Activated T-helper 1 cell treated with anti-CD3 and anti-CD28 coated beads, Interleukin-12 subunit alpha, Interleukin-12 subunit beta, Interleukin-2, Interleukin-4 antibody, amounts not matched to agents 30 ng/mL and 10 ng/mL and 1 ng/mL, durations not matched to agents 14 hours and 24 hours and 36 hours (primary cell): ENCODE data around the gene ASXL2. TPM values are rescaled to one million over a fixed set of nuclear protein-coding genes. Genes with fewer than 3 reads are reported as not detected.
"Not testable (repeated sequence)": the region's sequence is repeated elsewhere in the genome, so short reads cannot be mapped to it uniquely, and the experiment has no call there.

Experiments
- DNase-seq: peaks from one replicate; pipeline ENCODE4 v3.0.0; 2021; ENCODE audit warnings: low spot score
- H3K27ac Mint-ChIP-seq: one replicate; pipeline ENCODE4 v1.8.0; 2021; ENCODE audit warnings: mild to moderate bottlenecking, mixed read lengths
- H3K27me3 Mint-ChIP-seq: one replicate; pipeline ENCODE4 v1.8.0; 2022; ENCODE audit warnings: mild to moderate bottlenecking, moderate library complexity, mixed read lengths; ENCODE audit not compliant: insufficient read depth
- H3K36me3 Mint-ChIP-seq: one replicate; pipeline ENCODE4 v1.8.0; 2021; ENCODE audit warnings: low read depth, mixed read lengths
- H3K4me1 Mint-ChIP-seq: one replicate; pipeline ENCODE4 v1.8.0; 2021; ENCODE audit warnings: low read depth, mixed read lengths
- H3K4me3 Mint-ChIP-seq: one replicate; pipeline ENCODE4 v1.8.0; 2021; ENCODE audit warnings: mild to moderate bottlenecking, moderate library complexity, mixed read lengths
- H3K9me3 Mint-ChIP-seq: one replicate; pipeline ENCODE4 v1.8.0; 2021; ENCODE audit warnings: mixed read lengths
- intact Hi-C: fragments of 100-400 bp; cut with micrococcal nuclease; formaldehyde crosslinking; loops from one replicate; pipeline ENCODE4 v1.15.1; 2024
- total RNA-seq: library from RNA; stranded (reverse); gene quantifications from 2 replicates; pipeline ENCODE4 v1.2.3, GENCODE V29; 2022

Gene ASXL2
- 48.9 and 54.4 TPM in 2 replicates for total RNA-seq

DNA sequence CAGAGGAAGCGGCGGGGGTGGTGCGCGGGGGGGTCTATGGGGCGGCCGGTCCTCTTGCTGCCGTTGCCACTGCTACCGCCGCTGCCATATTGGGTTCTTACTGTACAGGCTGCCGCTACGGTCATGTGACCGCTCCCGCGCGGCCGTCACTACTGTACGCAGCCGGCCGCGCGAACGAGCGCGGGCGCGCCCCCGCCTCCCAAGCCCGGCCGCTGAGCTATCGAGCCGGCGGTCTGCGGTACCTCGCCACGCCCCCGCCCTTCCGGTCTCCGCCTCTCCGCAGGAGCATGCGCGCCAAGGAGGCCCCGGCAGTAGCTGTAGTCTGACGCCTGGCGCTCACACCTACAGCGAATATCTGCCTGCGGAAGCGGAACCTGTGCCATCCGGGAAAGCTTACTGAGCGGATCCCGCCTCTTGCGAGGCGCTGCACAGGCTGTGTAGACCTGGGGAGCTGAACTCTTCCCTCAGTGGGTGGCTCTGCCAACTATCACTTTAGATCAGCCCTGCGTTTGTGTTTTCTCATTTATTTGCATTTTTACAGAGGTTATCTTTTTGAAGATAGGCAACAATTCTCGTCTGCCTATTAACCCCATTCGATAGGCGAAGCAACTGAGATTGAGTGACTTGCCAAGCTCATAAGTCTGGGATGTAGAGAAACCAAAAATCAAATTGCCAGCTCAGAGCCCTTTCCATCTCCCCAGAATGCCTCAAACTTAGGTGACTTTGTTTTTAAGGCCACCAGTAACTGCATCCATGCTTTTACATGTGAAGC lies at the start of gene ASXL2:
TSS of gene ASXL2 (minus strand) at position 127 of the 772 bp plus-strand sequence. CDS start 265 bp downstream, outside the sequence.
- no peaks in the 10 kb centered on the region for H3K9me3 Mint-ChIP-seq
- H3K27me3 Mint-ChIP-seq, result peaks cover 5% of the 10 kb centered on the region

DNA sequence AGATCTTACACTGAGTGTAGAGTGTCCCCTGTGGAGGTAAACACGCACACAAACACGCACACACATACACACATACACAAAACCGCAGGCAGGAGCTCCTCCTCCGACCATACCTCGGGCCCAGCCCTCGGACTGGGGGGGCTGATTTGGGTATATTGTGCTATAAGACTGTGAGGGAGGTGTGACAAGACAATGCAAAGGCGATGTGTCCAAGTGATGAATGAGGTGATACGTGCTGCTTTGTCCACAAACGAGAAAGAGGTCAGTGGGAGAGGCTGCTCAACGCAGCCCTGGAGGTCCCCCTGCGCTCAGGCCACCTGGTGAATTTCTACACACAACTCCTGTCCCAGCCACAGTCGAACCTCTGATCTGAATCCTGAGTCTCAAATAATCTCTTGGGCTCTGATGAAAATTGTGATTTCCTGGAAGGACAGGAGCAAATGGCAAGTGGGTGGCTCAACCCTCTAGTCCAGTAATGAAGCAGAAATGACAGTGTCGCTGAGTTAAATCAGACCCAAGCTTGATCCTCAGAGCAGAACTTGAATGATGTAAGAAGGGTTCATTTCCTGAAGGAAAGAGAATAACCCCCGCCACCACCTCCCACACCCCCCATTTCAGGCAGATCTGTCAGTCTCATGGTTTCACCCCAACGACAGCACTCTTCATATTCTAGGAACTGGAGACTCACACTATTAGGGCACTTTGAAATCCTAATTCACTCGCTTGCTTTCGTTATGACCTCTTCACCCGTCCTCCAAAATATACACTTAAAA lies 48.9 kb upstream of the ASXL2 start:
- Mint-ChIP-seq H3K36me3 (no peaks in the 10 kb centered on the region), H3K27ac (no peak overlapping the region), H3K27me3 (peaks cover 8% of the 10 kb centered on the region), H3K9me3 (no peaks in the 10 kb centered on the region), H3K4me1 (no peaks in the 10 kb centered on the region), H3K4me3 (no peak overlapping the region)
- intact Hi-C loops, result no loop called here
- DNase-seq, result no peak

More for the DNA sequence above, at the start of gene ASXL2:
- DNase-seq, result peak; percentile 98
- Mint-ChIP-seq H3K4me1 (peaks cover 51% of the 10 kb centered on the region), H3K27ac (peak within 1 kb of the TSS; percentile 96), H3K4me3 (peak within 1 kb of the TSS; percentile 90), H3K36me3 (peaks cover 13% of the 10 kb centered on the region)
- intact Hi-C loops, result loop anchor here (1.0 to 5.0 kb wide), 17 partner anchors 14 to 1479 kb away; partner anchors contain the start of genes ADGRF3, DNAJC27, DTNB and GTF3C2

DNA sequence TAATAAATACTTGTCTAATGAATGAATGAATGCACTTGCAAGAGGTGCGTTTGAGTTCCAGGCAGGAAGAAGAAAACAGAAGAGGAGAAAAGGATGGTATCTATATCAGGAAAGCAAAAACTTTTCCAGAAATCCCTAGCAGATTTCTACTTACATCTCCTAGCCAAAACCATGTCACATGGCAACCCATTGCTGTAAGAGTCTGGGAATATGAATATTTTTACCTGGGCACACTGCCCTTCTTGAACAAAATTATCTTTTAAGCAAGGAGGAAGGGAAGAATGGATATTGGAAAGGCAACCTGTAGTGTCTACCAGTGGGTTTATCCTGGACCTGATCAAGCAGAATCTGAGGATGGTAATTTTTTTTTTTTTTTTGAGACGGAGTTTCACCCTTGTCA lies 44.2 kb upstream of the ASXL2 start:
- Mint-ChIP-seq H3K4me3 (no peak overlapping the region), H3K4me1 (no peaks in the 10 kb centered on the region), H3K36me3 (no peaks in the 10 kb centered on the region), H3K27me3 (peaks cover 8% of the 10 kb centered on the region), H3K9me3 (no peaks in the 10 kb centered on the region), H3K27ac (no peak overlapping the region)
- intact Hi-C loops, result no loop called here
- no peak for DNase-seq

- H3K4me1 Mint-ChIP-seq, result peaks cover 10% of the 10 kb centered on the region
- DNase-seq, result no peak
- H3K36me3 Mint-ChIP-seq, result no peaks in the 10 kb centered on the region
- H3K27me3 Mint-ChIP-seq, result peaks cover 11% of the 10 kb centered on the region
- H3K4me3 Mint-ChIP-seq, result no peak overlapping the region
- no peaks in the 10 kb centered on the region for H3K9me3 Mint-ChIP-seq
- H3K27ac Mint-ChIP-seq, result no peak overlapping the region
- intact Hi-C loops, result no loop called here
Measured at GRCh38 chr2:25920786-25921415, 42.6 kb upstream of the ASXL2 start.

- Mint-ChIP-seq H3K4me3 (no peak overlapping the region), H3K9me3 (no peaks in the 10 kb centered on the region), H3K4me1 (peaks cover 11% of the 10 kb centered on the region), H3K36me3 (no peaks in the 10 kb centered on the region), H3K27ac (no peak overlapping the region), H3K27me3 (peaks cover 11% of the 10 kb centered on the region)
- no peak for DNase-seq
- intact Hi-C loops, result no loop called here
Measured at GRCh38 chr2:25920336-25920735, 42.0 kb upstream of the ASXL2 start.

DNA sequence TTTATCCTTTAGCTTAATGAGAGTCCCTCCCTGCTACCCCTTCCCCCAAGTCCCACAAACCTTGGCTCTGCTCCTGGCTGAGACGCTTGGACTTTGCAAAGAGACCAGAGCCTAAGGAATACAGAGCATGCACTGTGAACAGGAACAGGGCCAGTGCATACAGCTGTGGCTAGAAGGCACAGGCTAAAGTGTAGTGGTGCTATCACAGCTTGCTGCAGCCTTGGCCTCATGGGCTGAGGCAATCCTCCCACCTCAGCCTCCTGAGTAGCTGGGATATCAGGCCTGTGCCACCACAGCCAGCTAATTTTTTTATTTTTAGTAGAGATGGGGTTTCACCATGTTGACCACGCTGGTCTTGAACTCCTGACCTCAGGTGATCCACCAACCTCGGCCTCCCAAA lies 39.5 kb upstream of the ASXL2 start:
- no peaks in the 10 kb centered on the region for H3K36me3 Mint-ChIP-seq
- DNase-seq, result no peak
- peaks cover 8% of the 10 kb centered on the region for H3K27me3 Mint-ChIP-seq
- H3K4me1 Mint-ChIP-seq, result peaks cover 11% of the 10 kb centered on the region
- intact Hi-C loops, result no loop called here
- H3K4me3 Mint-ChIP-seq, result no peak overlapping the region
- H3K9me3 Mint-ChIP-seq, result no peaks in the 10 kb centered on the region
- no peak overlapping the region for H3K27ac Mint-ChIP-seq

GRCh38 chr2:25917411-25917810 lies 39.1 kb upstream of the ASXL2 start:
- H3K4me3 Mint-ChIP-seq, H3K27ac Mint-ChIP-seq, H3K9me3 Mint-ChIP-seq, DNase-seq, H3K36me3 Mint-ChIP-seq, H3K27me3 Mint-ChIP-seq, intact Hi-C loops: not testable (repeated sequence)
- peaks cover 11% of the 10 kb centered on the region for H3K4me1 Mint-ChIP-seq

GRCh38 chr2:25915944-25916772 lies 37.9 kb upstream of the ASXL2 start:
- peaks cover 11% of the 10 kb centered on the region for H3K4me1 Mint-ChIP-seq
- H3K27ac Mint-ChIP-seq, result peak overlapping the region; percentile 0
- intact Hi-C loops, H3K36me3 Mint-ChIP-seq, H3K9me3 Mint-ChIP-seq, H3K27me3 Mint-ChIP-seq: not testable (repeated sequence)
- peak; percentile 29 for DNase-seq
- H3K4me3 Mint-ChIP-seq, result peak overlapping the region; percentile 49

GRCh38 chr2:25915411-25915810 lies 37.1 kb upstream of the ASXL2 start:
- H3K4me3 Mint-ChIP-seq, H3K36me3 Mint-ChIP-seq, H3K27me3 Mint-ChIP-seq, DNase-seq, H3K9me3 Mint-ChIP-seq, H3K27ac Mint-ChIP-seq, intact Hi-C loops: not testable (repeated sequence)
- peaks cover 11% of the 10 kb centered on the region for H3K4me1 Mint-ChIP-seq

GRCh38 chr2:25913696-25913973 lies 35.3 kb upstream of the ASXL2 start:
- H3K36me3 Mint-ChIP-seq, H3K27me3 Mint-ChIP-seq, DNase-seq, H3K27ac Mint-ChIP-seq, intact Hi-C loops, H3K9me3 Mint-ChIP-seq, H3K4me3 Mint-ChIP-seq: not testable (repeated sequence)
- H3K4me1 Mint-ChIP-seq, result peaks cover 11% of the 10 kb centered on the region

DNA sequence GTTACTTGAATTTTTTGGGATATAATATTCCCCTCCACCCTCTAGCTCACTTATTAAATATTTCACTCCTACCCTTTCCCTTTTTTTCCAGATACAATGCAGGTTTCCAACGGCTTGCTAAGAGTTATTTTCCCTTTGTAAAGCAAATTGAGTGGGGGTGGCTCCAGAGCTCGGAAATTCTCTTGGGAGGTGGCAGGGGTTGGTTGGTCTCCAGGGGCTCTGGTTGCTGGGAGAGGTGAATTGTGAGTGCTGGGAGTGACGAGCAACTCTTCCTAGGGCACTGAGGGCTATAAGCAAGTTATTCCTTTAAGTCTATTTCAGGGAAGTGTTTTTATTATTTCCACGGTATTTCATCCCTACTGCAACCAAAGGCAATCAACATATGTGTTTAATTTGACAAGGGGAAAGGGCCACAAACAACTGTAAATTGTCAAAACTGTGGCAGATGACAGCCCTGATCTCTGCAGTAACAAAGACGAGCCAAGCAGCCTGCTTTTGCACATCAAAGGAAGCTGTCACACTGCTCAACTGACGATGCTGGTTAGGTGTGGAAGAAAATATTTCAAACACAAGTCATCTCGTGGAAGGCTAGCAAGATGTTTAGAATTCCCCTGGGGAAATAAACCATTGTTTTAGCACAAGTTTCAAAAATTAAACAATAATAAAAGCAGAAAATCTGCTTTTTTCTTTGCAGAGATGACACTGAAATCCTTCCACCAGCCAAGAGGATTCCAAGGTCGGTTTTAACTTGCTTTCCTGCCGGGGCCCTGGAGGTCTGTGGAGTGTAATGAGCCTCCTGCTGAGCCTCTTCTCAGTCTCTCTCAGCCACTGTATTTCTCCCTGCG lies 34.8 kb upstream of the ASXL2 start:
- H3K9me3 Mint-ChIP-seq, result no peaks in the 10 kb centered on the region
- no peak for DNase-seq
- no peak overlapping the region for H3K4me3 Mint-ChIP-seq
- H3K27me3 Mint-ChIP-seq, result peaks cover 8% of the 10 kb centered on the region
- intact Hi-C loops, result no loop called here
- H3K36me3 Mint-ChIP-seq, result no peaks in the 10 kb centered on the region
- no peak overlapping the region for H3K27ac Mint-ChIP-seq
- H3K4me1 Mint-ChIP-seq, result peaks cover 11% of the 10 kb centered on the region

- H3K27ac Mint-ChIP-seq, intact Hi-C loops, H3K4me3 Mint-ChIP-seq, H3K36me3 Mint-ChIP-seq, H3K9me3 Mint-ChIP-seq, H3K4me1 Mint-ChIP-seq, H3K27me3 Mint-ChIP-seq, DNase-seq: not testable (repeated sequence)
Measured at GRCh38 chr2:25909574-25909973, 31.3 kb upstream of the ASXL2 start.
